AG10803 (cell line): ENCODE measurements around the gene ENPP7.

Source experiments
- DNase-seq: peaks from one replicate; pipeline ENCODE4 v3.0.0; 2010; ENCODE audit warnings: low read depth
- H3K4me3 ChIP-seq: 2 replicates; pipeline ENCODE4 v1.5.1; 2011; ENCODE audit warnings: mild to moderate bottlenecking, low read length, control low read depth
- TF ChIP-seq, protein P1 (sequence below): conservative IDR thresholded peaks from 2 replicates; pipeline ENCODE4 v1.5.1; 2011; ENCODE audit warnings: mild to moderate bottlenecking, low read length, control low read depth, inconsistent platforms

The ENPP7 gene

DNA sequence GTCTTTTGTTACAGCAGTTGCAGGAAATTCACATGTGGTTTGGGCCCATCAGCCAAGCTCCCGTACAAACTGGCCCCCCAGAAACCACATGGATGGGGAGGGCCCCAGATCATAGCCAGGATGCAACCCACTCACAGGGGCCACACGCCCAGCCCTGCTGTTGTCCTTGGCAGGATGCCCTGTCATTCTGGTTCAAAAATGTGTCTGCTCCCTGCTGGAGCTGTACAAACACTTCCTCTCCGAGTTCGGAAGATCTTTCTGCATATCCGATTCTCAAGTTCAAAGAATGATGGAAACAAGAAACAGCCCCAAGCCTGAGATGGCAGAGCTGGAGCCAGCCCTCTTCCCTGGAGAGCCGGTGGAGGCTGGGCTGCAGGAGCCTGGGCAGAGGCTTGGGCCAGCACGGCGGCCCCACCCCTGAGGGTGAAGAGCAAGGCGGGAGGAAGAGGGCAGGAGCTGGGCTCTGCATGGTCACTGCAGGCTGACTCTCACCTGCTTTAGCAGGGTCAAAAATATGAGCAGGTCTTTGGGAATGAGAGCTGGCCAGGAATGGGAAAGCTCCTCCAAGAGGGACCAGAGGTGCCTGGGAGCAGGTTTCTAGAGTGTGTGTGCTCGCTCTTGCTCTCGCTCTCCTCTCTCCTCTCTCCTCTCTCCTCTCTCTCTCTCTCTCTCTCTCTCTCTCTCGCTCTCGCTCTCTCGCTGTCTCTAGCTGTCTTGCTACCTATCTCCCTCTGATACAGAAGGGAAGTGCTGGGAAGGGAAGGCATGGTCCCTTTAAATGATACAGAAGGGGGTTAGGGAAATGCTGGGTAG, 34.7 kb upstream of the ENPP7 start:
- no peak overlapping the region for H3K4me3 ChIP-seq
- TF ChIP-seq, protein P1, sequence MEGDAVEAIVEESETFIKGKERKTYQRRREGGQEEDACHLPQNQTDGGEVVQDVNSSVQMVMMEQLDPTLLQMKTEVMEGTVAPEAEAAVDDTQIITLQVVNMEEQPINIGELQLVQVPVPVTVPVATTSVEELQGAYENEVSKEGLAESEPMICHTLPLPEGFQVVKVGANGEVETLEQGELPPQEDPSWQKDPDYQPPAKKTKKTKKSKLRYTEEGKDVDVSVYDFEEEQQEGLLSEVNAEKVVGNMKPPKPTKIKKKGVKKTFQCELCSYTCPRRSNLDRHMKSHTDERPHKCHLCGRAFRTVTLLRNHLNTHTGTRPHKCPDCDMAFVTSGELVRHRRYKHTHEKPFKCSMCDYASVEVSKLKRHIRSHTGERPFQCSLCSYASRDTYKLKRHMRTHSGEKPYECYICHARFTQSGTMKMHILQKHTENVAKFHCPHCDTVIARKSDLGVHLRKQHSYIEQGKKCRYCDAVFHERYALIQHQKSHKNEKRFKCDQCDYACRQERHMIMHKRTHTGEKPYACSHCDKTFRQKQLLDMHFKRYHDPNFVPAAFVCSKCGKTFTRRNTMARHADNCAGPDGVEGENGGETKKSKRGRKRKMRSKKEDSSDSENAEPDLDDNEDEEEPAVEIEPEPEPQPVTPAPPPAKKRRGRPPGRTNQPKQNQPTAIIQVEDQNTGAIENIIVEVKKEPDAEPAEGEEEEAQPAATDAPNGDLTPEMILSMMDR, result no peak
- DNase-seq, result peak; percentile 13

DNA sequence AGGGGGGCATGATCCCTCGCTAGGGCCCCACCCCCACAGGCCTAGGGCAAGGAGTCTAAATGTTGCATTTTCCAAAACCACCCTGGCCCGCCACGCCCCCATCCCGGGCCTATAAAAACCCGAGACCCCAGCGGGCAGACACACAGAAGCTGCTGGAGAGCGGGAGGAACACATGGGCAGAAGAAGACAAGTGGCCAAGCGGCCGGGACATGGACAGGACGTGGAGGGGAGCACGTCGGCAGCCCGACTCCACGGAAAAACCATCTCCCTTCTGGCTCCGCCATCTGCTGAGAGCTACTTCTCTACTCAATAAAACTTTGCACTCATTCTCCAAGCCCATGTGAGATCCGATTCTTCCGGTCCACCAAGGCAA, 34.1 kb upstream of the ENPP7 start:
- TF ChIP-seq, protein P1, result no peak
- no peak overlapping the region for H3K4me3 ChIP-seq
- no peak for DNase-seq

DNA sequence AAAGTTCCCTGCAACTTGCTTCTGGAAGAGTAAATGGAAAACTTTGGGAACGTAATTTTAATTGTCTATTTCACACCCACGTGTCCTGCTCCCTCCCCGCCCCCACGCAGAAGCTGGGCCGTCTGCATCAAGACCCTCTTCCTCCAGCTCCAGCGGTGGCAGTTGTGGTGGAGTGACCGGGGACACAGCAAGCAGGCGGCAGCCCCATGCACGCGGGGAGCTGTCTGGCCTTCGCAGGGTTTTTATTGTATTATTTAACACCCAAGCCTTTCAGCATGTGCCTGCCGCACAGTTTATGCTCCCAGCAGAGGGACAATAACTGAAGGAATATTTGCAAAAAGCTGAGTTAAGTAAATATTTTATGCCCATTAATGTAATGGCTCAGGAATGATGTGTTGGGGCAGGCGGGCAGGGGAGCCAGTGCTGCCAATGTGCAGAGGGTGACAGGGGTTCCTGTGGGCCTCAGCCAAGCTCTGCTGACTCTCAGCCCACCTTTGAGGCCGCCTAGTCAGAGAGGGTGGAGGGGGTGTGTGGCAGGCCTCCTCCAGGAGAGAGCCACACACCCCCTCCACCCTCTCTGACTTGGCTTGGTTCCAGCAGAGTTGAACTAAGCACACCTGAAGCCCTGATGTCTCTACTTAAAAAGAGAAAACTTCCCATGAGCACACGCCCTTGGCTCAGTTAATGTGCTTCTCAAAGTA, 32.4 kb upstream of the ENPP7 start:
- no peak overlapping the region for H3K4me3 ChIP-seq
- DNase-seq, result no peak
- TF ChIP-seq, protein P1, result no peak

DNA sequence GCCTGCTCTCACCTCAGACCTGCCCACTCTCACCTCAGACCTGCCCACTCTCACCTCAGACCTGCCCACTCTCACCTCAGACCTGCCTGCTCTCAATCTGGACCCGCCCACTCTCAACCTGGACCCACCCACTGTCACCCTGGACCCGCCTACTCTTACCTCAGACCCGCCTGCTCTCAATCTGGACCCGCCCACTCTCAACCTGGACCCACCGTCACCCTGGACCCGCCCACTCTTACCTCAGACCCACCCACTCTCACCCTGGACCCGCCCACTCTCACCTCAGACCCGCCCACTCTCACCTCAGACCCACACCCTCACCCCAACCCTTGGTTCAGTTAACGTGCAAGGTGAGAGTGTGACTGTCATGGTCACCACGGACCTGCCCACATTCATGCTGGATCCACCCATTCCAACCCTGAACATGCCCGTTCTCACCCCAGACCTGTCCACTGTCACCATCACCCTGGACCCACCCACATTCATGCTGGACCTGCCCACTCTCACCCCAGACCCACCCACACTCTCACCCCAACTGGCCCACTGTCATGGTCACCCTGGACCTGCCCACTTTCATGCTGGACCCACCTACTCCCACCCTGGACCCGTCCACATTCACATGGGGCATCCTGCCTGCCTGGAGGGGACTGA, 31.2 kb upstream of the ENPP7 start:
- TF ChIP-seq, protein P1, result no peak
- H3K4me3 ChIP-seq, result no peak overlapping the region
- no peak for DNase-seq

DNA sequence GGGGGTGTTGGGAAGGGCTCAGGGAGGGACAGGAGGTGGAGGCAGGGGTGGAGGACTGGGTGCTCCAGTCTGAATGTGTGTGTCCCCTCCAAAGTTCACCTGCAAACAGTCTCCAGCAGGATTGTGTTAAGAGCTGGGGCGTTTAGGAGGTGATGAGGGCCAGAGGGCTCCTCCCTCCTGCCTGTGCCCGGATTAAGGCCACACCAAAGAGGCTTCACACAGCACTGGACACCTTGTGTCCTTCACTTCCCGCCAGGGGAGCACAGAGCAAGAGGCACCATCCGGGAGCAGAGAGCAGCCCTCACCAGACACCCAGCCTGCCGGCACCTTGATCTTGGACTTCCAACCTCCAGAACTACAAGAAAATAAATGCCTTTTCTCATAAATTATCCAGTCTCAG, 30.2 kb upstream of the ENPP7 start:
- TF ChIP-seq, protein P1, result no peak
- H3K4me3 ChIP-seq, result no peak overlapping the region
- DNase-seq, result no peak

DNA sequence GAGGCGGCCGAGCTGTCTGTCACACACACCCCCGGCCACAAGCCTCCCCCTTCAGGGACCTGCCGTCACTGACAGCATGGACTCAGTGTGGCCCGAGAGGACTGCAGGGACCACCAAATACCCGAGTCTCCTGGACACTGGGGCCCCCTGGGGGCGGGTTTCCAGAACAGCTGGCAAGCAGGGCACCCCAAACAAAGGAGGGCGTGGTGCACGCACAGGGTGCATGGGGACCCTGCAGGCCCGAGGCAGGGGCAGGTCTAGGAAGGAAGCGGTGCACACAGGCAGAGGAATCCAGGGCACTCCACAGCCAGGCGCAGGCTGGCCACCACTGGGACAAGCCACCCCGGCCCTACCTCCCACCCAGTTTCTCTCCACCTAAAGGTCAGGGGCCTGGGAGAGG, 28.7 kb upstream of the ENPP7 start:
- no peak overlapping the region for H3K4me3 ChIP-seq
- DNase-seq, result no peak
- TF ChIP-seq, protein P1, result no peak
